A549 (cell line): ENCODE data around the gene TAF7. TPM values are rescaled to one million over a fixed set of nuclear protein-coding genes. Genes with fewer than 3 reads are reported as not detected.

Experiments
- ATAC-seq, 2 experiments: fragments of 200-7000 bp in 1 of 2; fragments of >200 bp in 1 of 2; cut with Nextera tagmentation in 1 of 2; cut with Tn5 transposase in 1 of 2; 3 replicates each; pipeline versions ENCODE4 v1.8.0 to v1.9.1; 2018 to 2020; ENCODE audit warnings: mild to moderate bottlenecking in 1 of 2, moderate library complexity in 1 of 2
- CTCF ChIA-PET: fragments of 300-600 bp; sonication (Branson Sonifier 250); formaldehyde crosslinking; extraction: SDS; loops from one replicate; lab custom pipeline; 2021; ENCODE audit warnings: antibody characterized with exemption, inconsistent platforms; lab: Yijun Ruan, JAX
- POLR2A ChIA-PET: fragments of 350-600 bp; formaldehyde crosslinking; extraction: SDS; loops from one replicate; lab custom pipeline; 2021; ENCODE audit warnings: antibody characterized with exemption, inconsistent platforms; lab: Yijun Ruan, JAX
- DNase-seq, 2 experiments: peaks; one replicate each; pipeline versions ENCODE4 v3.0.0 to v3.0.0-alpha.2; 2011 to 2016; ENCODE audit warnings: low read depth in 1 of 2, low spot score in 1 of 2
- FAIRE-seq: peaks from 2 replicates; lab custom pipeline; 2011; peaks lifted over from hg19 to GRCh38; lab: Jason Lieb, UNC
- H3K27ac ChIP-seq, 2 experiments: fragments of >200 bp; sonication (Bioruptor Twin); formaldehyde crosslinking; 3 replicates each; pipeline ENCODE4 v1.5.1; 2016 to 2017
- H3K4me1 ChIP-seq: fragments of >200 bp; sonication (Bioruptor Twin); formaldehyde crosslinking; 3 replicates; pipeline ENCODE4 v1.6.1; 2016
- H3K4me2 ChIP-seq: fragments of >200 bp; sonication (Bioruptor Twin); formaldehyde crosslinking; 3 replicates; pipeline ENCODE4 v1.6.1; 2016
- H3K4me3 ChIP-seq: fragments of >200 bp; sonication (Bioruptor Twin); formaldehyde crosslinking; 3 replicates; pipeline ENCODE4 v1.5.1; 2016
- H3K9me3 ChIP-seq: fragments of >200 bp; sonication (Bioruptor Twin); formaldehyde crosslinking; 3 replicates; pipeline ENCODE4 v1.6.1; 2016
- HDAC2 ChIP-seq: fragments of 200-600 bp; sonication (generic); IDR thresholded peaks from 2 replicates; pipeline ENCODE4 v1.6.1; 2016
- MAFK ChIP-seq: fragments of 450-650 bp; IDR thresholded peaks from 2 replicates; pipeline ENCODE4 v1.6.1; 2014; ENCODE audit not compliant: partially characterized antibody
- NFE2L2 ChIP-seq: fragments of 150-350 bp; conservative IDR thresholded peaks from 2 replicates; pipeline ENCODE4 v1.6.1; 2014; ENCODE audit warnings: low read length
- RCOR1 ChIP-seq: fragments of 150-350 bp; IDR thresholded peaks from 2 replicates; pipeline ENCODE4 v1.6.1; 2014; ENCODE audit warnings: antibody characterized with exemption, low read length, low read depth
- WGBS: methylation state at CpG from one replicate; pipeline ENCODE4 v1.1.6; 2017; ENCODE audit errors: missing lambda C conversion rate; 5-methylcytosine and 5-hydroxymethylcytosine counted together
- polyA plus RNA-seq, 4 experiments: library from polyadenylated mRNA; depleted of rRNA in 3 of 4; stranded (reverse); fragments of >200 nt; fragmentation: RNase III in 1 of 4; extraction: RNeasy Plus Mini Kit Qiagen cat#74134 plus additional on column Dnase treatment in 1 of 4; gene quantifications; 2 replicates in 3 of 4; 3 replicates in 1 of 4; pipeline ENCODE4 v1.2.3, GENCODE V29; 2011 to 2017

Gene TAF7
- polyA plus RNA-seq, 2 of the 4 experiments (the other 2 are of a cell fraction): 67.3 to 90.6 TPM

GRCh38 chr5:141269195-141269594, 51.4 kb downstream of the TAF7 start:
- peaks cover 73% of the 10 kb centered on the region for H3K9me3 ChIP-seq
- no peak overlapping the region for H3K4me2 ChIP-seq
- H3K4me1 ChIP-seq: no peaks in the 10 kb centered on the region
- no peak overlapping the region for H3K4me3 ChIP-seq
- 72% methylated on average over 4 of the region's 4 CpGs for WGBS
- FAIRE-seq: no peak
- DNase-seq: no peak
- no peak for TF ChIP-seq RCOR1
- TF ChIP-seq HDAC2: no peak
- TF ChIP-seq NFE2L2: peak; percentile 91
- peak; percentile 87 for TF ChIP-seq MAFK
- no peak overlapping the region for H3K27ac ChIP-seq
- no peak for ATAC-seq
- CTCF ChIA-PET: no interaction called here
- POLR2A ChIA-PET: no interaction called here

Other genes with a start within 250 kb of the TAF7 start
Only the 30 nearest of the 38 such genes appear.
- 0.04 and 0.08 TPM in 2 replicates for gene PCDHB7, start 148.1 kb downstream of the TAF7 start, polyA plus RNA-seq (2011; rRNA removed)
- 0.03 TPM in 2 of 3 replicates, not detected in the other for gene PCDHB7, start 148.1 kb downstream of the TAF7 start, polyA plus RNA-seq (2017; fragmentation: RNase III; extraction: RNeasy Plus Mini Kit Qiagen cat#74134 plus additional on column Dnase treatment)
- gene PCDHB8, start 143.0 kb downstream of the TAF7 start, polyA plus RNA-seq (2011; rRNA removed): 0.50 and 0.52 TPM in 2 replicates
- gene PCDHB8, start 143.0 kb downstream of the TAF7 start, polyA plus RNA-seq (2017; fragmentation: RNase III; extraction: RNeasy Plus Mini Kit Qiagen cat#74134 plus additional on column Dnase treatment): 0.37 to 0.50 TPM (median 0.44 TPM) in 3 replicates
- 0.13 and 0.24 TPM in 2 replicates for gene PCDHB16, start 138.4 kb downstream of the TAF7 start, polyA plus RNA-seq (2011; rRNA removed)
- 0.05 to 0.10 TPM (median 0.08 TPM) in 3 replicates for gene PCDHB16, start 138.4 kb downstream of the TAF7 start, polyA plus RNA-seq (2017; fragmentation: RNase III; extraction: RNeasy Plus Mini Kit Qiagen cat#74134 plus additional on column Dnase treatment)
- 0.12 TPM in 1 of 2 replicates, not detected in the other for gene PCDHB9, start 133.6 kb downstream of the TAF7 start, polyA plus RNA-seq (2011; rRNA removed)
- gene PCDHB9, start 133.6 kb downstream of the TAF7 start, polyA plus RNA-seq (2017; fragmentation: RNase III; extraction: RNeasy Plus Mini Kit Qiagen cat#74134 plus additional on column Dnase treatment): 0.01 to 0.13 TPM (median 0.11 TPM) in 3 replicates
- gene PCDHB10, start 128.4 kb downstream of the TAF7 start, polyA plus RNA-seq (2011; rRNA removed): 0.03 and 0.06 TPM in 2 replicates
- 0.04 TPM in 1 of 3 replicates, not detected in the others for gene PCDHB10, start 128.4 kb downstream of the TAF7 start, polyA plus RNA-seq (2017; fragmentation: RNase III; extraction: RNeasy Plus Mini Kit Qiagen cat#74134 plus additional on column Dnase treatment)
- 0.21 and 0.22 TPM in 2 replicates for gene PCDHB11, start 121.2 kb downstream of the TAF7 start, polyA plus RNA-seq (2011; rRNA removed)
- 0.05 to 0.08 TPM (median 0.07 TPM) in 3 replicates for gene PCDHB11, start 121.2 kb downstream of the TAF7 start, polyA plus RNA-seq (2017; fragmentation: RNase III; extraction: RNeasy Plus Mini Kit Qiagen cat#74134 plus additional on column Dnase treatment)
- 0.05 TPM in 2 replicates for gene PCDHB12, start 112.1 kb downstream of the TAF7 start, polyA plus RNA-seq (2011; rRNA removed)
- gene PCDHB12, start 112.1 kb downstream of the TAF7 start, polyA plus RNA-seq (2017; fragmentation: RNase III; extraction: RNeasy Plus Mini Kit Qiagen cat#74134 plus additional on column Dnase treatment): not detected in 3 replicates
- 0.19 and 0.28 TPM in 2 replicates for gene PCDHB13, start 106.9 kb downstream of the TAF7 start, polyA plus RNA-seq (2011; rRNA removed)
- 0.05 to 0.08 TPM (median 0.08 TPM) in 3 replicates for gene PCDHB13, start 106.9 kb downstream of the TAF7 start, polyA plus RNA-seq (2017; fragmentation: RNase III; extraction: RNeasy Plus Mini Kit Qiagen cat#74134 plus additional on column Dnase treatment)
- gene PCDHB14, start 97.4 kb downstream of the TAF7 start, polyA plus RNA-seq (2011; rRNA removed): 0.13 and 0.14 TPM in 2 replicates
- gene PCDHB14, start 97.4 kb downstream of the TAF7 start, polyA plus RNA-seq (2017; fragmentation: RNase III; extraction: RNeasy Plus Mini Kit Qiagen cat#74134 plus additional on column Dnase treatment): 0.05 to 0.12 TPM (median 0.09 TPM) in 3 replicates
- 0.09 and 0.13 TPM in 2 replicates for gene PCDHB15, start 75.4 kb downstream of the TAF7 start, polyA plus RNA-seq (2011; rRNA removed)
- 0.04 to 0.12 TPM (median 0.05 TPM) in 3 replicates for gene PCDHB15, start 75.4 kb downstream of the TAF7 start, polyA plus RNA-seq (2017; fragmentation: RNase III; extraction: RNeasy Plus Mini Kit Qiagen cat#74134 plus additional on column Dnase treatment)
- 0.08 TPM in 1 of 2 replicates, not detected in the other for gene SLC25A2, start 16.7 kb downstream of the TAF7 start, polyA plus RNA-seq (2011; rRNA removed)
- gene SLC25A2, start 16.7 kb downstream of the TAF7 start, polyA plus RNA-seq (2017; fragmentation: RNase III; extraction: RNeasy Plus Mini Kit Qiagen cat#74134 plus additional on column Dnase treatment): not detected in 3 replicates
- 0.66 and 0.71 TPM in 2 replicates for gene PCDHGA1, start 9.7 kb upstream of the TAF7 start, polyA plus RNA-seq (2011; rRNA removed)
- 0.32 to 0.42 TPM (median 0.33 TPM) in 3 replicates for gene PCDHGA1, start 9.7 kb upstream of the TAF7 start, polyA plus RNA-seq (2017; fragmentation: RNase III; extraction: RNeasy Plus Mini Kit Qiagen cat#74134 plus additional on column Dnase treatment)
- gene PCDHGA2, start 18.0 kb upstream of the TAF7 start, polyA plus RNA-seq (2011; rRNA removed): 1.6 and 1.7 TPM in 2 replicates
- 0.47 to 0.78 TPM (median 0.58 TPM) in 3 replicates for gene PCDHGA2, start 18.0 kb upstream of the TAF7 start, polyA plus RNA-seq (2017; fragmentation: RNase III; extraction: RNeasy Plus Mini Kit Qiagen cat#74134 plus additional on column Dnase treatment)
- gene PCDHGA3, start 23.0 kb upstream of the TAF7 start, polyA plus RNA-seq (2011; rRNA removed): 0.07 TPM in 1 of 2 replicates, not detected in the other
- gene PCDHGA3, start 23.0 kb upstream of the TAF7 start, polyA plus RNA-seq (2017; fragmentation: RNase III; extraction: RNeasy Plus Mini Kit Qiagen cat#74134 plus additional on column Dnase treatment): not detected in 3 replicates
- 3.7 and 3.9 TPM in 2 replicates for gene PCDHGB1, start 29.3 kb upstream of the TAF7 start, polyA plus RNA-seq (2011; rRNA removed)
- 1.3 to 1.6 TPM (median 1.5 TPM) in 3 replicates for gene PCDHGB1, start 29.3 kb upstream of the TAF7 start, polyA plus RNA-seq (2017; fragmentation: RNase III; extraction: RNeasy Plus Mini Kit Qiagen cat#74134 plus additional on column Dnase treatment)
- 0.48 and 0.61 TPM in 2 replicates for gene PCDHGA4, start 34.2 kb upstream of the TAF7 start, polyA plus RNA-seq (2011; rRNA removed)
- gene PCDHGA4, start 34.2 kb upstream of the TAF7 start, polyA plus RNA-seq (2017; fragmentation: RNase III; extraction: RNeasy Plus Mini Kit Qiagen cat#74134 plus additional on column Dnase treatment): 0.10 to 0.15 TPM (median 0.13 TPM) in 3 replicates
- 0.36 and 0.54 TPM in 2 replicates for gene PCDHGB2, start 39.2 kb upstream of the TAF7 start, polyA plus RNA-seq (2011; rRNA removed)
- 0.04 to 0.05 TPM (median 0.05 TPM) in 3 replicates for gene PCDHGB2, start 39.2 kb upstream of the TAF7 start, polyA plus RNA-seq (2017; fragmentation: RNase III; extraction: RNeasy Plus Mini Kit Qiagen cat#74134 plus additional on column Dnase treatment)
- gene PCDHGA5, start 43.4 kb upstream of the TAF7 start, polyA plus RNA-seq (2011; rRNA removed): 0.37 and 0.57 TPM in 2 replicates
- 0.09 to 0.18 TPM (median 0.13 TPM) in 3 replicates for gene PCDHGA5, start 43.4 kb upstream of the TAF7 start, polyA plus RNA-seq (2017; fragmentation: RNase III; extraction: RNeasy Plus Mini Kit Qiagen cat#74134 plus additional on column Dnase treatment)
- gene PCDHGB3, start 49.5 kb upstream of the TAF7 start, polyA plus RNA-seq (2011; rRNA removed): 1.1 and 1.2 TPM in 2 replicates
- gene PCDHGB3, start 49.5 kb upstream of the TAF7 start, polyA plus RNA-seq (2017; fragmentation: RNase III; extraction: RNeasy Plus Mini Kit Qiagen cat#74134 plus additional on column Dnase treatment): 0.16 to 0.44 TPM (median 0.28 TPM) in 3 replicates
- 0.98 and 1.0 TPM in 2 replicates for gene PCDHGA6, start 53.1 kb upstream of the TAF7 start, polyA plus RNA-seq (2011; rRNA removed)
- 0.22 to 0.37 TPM (median 0.23 TPM) in 3 replicates for gene PCDHGA6, start 53.1 kb upstream of the TAF7 start, polyA plus RNA-seq (2017; fragmentation: RNase III; extraction: RNeasy Plus Mini Kit Qiagen cat#74134 plus additional on column Dnase treatment)
- 0.95 and 1.1 TPM in 2 replicates for gene PCDHGA7, start 62.0 kb upstream of the TAF7 start, polyA plus RNA-seq (2011; rRNA removed)
- 0.70 to 0.84 TPM (median 0.76 TPM) in 3 replicates for gene PCDHGA7, start 62.0 kb upstream of the TAF7 start, polyA plus RNA-seq (2017; fragmentation: RNase III; extraction: RNeasy Plus Mini Kit Qiagen cat#74134 plus additional on column Dnase treatment)
- gene PCDHGB4, start 66.9 kb upstream of the TAF7 start, polyA plus RNA-seq (2011; rRNA removed): 1.4 and 1.5 TPM in 2 replicates
- gene PCDHGB4, start 66.9 kb upstream of the TAF7 start, polyA plus RNA-seq (2017; fragmentation: RNase III; extraction: RNeasy Plus Mini Kit Qiagen cat#74134 plus additional on column Dnase treatment): 0.90 to 1.6 TPM (median 1.1 TPM) in 3 replicates
- 0.08 and 0.11 TPM in 2 replicates for gene PCDHGA8, start 71.8 kb upstream of the TAF7 start, polyA plus RNA-seq (2011; rRNA removed)
- gene PCDHGA8, start 71.8 kb upstream of the TAF7 start, polyA plus RNA-seq (2017; fragmentation: RNase III; extraction: RNeasy Plus Mini Kit Qiagen cat#74134 plus additional on column Dnase treatment): 0.03 to 0.04 TPM (median 0.04 TPM) in 3 replicates
- gene PCDHGB5, start 77.2 kb upstream of the TAF7 start, polyA plus RNA-seq (2011; rRNA removed): 2.6 and 3.2 TPM in 2 replicates
- 1.9 to 2.8 TPM (median 2.5 TPM) in 3 replicates for gene PCDHGB5, start 77.2 kb upstream of the TAF7 start, polyA plus RNA-seq (2017; fragmentation: RNase III; extraction: RNeasy Plus Mini Kit Qiagen cat#74134 plus additional on column Dnase treatment)
- gene PCDHGA9, start 82.0 kb upstream of the TAF7 start, polyA plus RNA-seq (2011; rRNA removed): 0.22 and 0.40 TPM in 2 replicates
- gene PCDHGA9, start 82.0 kb upstream of the TAF7 start, polyA plus RNA-seq (2017; fragmentation: RNase III; extraction: RNeasy Plus Mini Kit Qiagen cat#74134 plus additional on column Dnase treatment): 0.01 to 0.09 TPM (median 0.03 TPM) in 3 replicates
- 0.21 and 0.30 TPM in 2 replicates for gene PCDHGB6, start 87.2 kb upstream of the TAF7 start, polyA plus RNA-seq (2011; rRNA removed)
- 0.08 to 0.09 TPM (median 0.09 TPM) in 3 replicates for gene PCDHGB6, start 87.2 kb upstream of the TAF7 start, polyA plus RNA-seq (2017; fragmentation: RNase III; extraction: RNeasy Plus Mini Kit Qiagen cat#74134 plus additional on column Dnase treatment)
- 0.04 and 0.08 TPM in 2 replicates for gene PCDHGA10, start 92.2 kb upstream of the TAF7 start, polyA plus RNA-seq (2011; rRNA removed)
- gene PCDHGA10, start 92.2 kb upstream of the TAF7 start, polyA plus RNA-seq (2017; fragmentation: RNase III; extraction: RNeasy Plus Mini Kit Qiagen cat#74134 plus additional on column Dnase treatment): 0.01 TPM in 1 of 3 replicates, not detected in the others
- gene PCDHGB7, start 96.9 kb upstream of the TAF7 start, polyA plus RNA-seq (2011; rRNA removed): 0.14 and 0.16 TPM in 2 replicates
- 0.03 to 0.06 TPM (median 0.05 TPM) in 3 replicates for gene PCDHGB7, start 96.9 kb upstream of the TAF7 start, polyA plus RNA-seq (2017; fragmentation: RNase III; extraction: RNeasy Plus Mini Kit Qiagen cat#74134 plus additional on column Dnase treatment)
- 0.05 and 0.10 TPM in 2 replicates for gene PCDHGA11, start 100.3 kb upstream of the TAF7 start, polyA plus RNA-seq (2011; rRNA removed)
- 0.01 TPM in 1 of 3 replicates, not detected in the others for gene PCDHGA11, start 100.3 kb upstream of the TAF7 start, polyA plus RNA-seq (2017; fragmentation: RNase III; extraction: RNeasy Plus Mini Kit Qiagen cat#74134 plus additional on column Dnase treatment)
- gene PCDHGA12, start 109.7 kb upstream of the TAF7 start, polyA plus RNA-seq (2011; rRNA removed): 0.05 and 0.07 TPM in 2 replicates
- gene PCDHGA12, start 109.7 kb upstream of the TAF7 start, polyA plus RNA-seq (2017; fragmentation: RNase III; extraction: RNeasy Plus Mini Kit Qiagen cat#74134 plus additional on column Dnase treatment): 0.03 TPM in 1 of 3 replicates, not detected in the others